Measurements from ENCODE around the gene SAP30BP. TPM values are rescaled to one million over a fixed set of nuclear protein-coding genes. Genes with fewer than 3 reads are reported as not detected.

Gene SAP30BP
- total and polyA plus RNA-seq, 2 of the 8 experiments (the other 6 are each of a cell fraction or from before 2014, with no cell fraction given) = 63.3 to 79.9 TPM

GRCh38 chr17:75691801-75692626, 24.9 kb downstream of the SAP30BP start (continued):
- TF ChIP-seq TAF1 (IDR thresholded peaks at IDR 0.05; ENCODE audit: low read depth, low read length) (no peak), USF2 (IDR thresholded peaks at IDR 0.05; ENCODE audit: low read length) (no peak), MAFK (IDR thresholded peaks at IDR 0.05; ENCODE audit: low read depth, low read length) (no peak), POU5F1 (IDR thresholded peaks at IDR 0.05; ENCODE audit: low read depth, low read length) (no peak), PHF8 (conservative IDR thresholded peaks at IDR 0.05; ENCODE audit: low read depth, low read length) (no peak), RBBP5 (IDR thresholded peaks at IDR 0.05; ENCODE audit: borderline replicate concordance, low read depth, low read length) (no peak), BACH1 (IDR thresholded peaks at IDR 0.05; ENCODE audit: low read length) (no peak), TEAD4 (IDR thresholded peaks at IDR 0.05; ENCODE audit: low read depth, low read length) (no peak)

Measured in H1 (cell line).